ENCODE data around the gene HEPACAM. TPM values are rescaled to one million over a fixed set of nuclear protein-coding genes. Genes with fewer than 3 reads are reported as not detected.

Gene HEPACAM
- total RNA-seq, 4 donors from 2014 or later, result 0.40 to 0.70 TPM; not detected in 2

DNA sequence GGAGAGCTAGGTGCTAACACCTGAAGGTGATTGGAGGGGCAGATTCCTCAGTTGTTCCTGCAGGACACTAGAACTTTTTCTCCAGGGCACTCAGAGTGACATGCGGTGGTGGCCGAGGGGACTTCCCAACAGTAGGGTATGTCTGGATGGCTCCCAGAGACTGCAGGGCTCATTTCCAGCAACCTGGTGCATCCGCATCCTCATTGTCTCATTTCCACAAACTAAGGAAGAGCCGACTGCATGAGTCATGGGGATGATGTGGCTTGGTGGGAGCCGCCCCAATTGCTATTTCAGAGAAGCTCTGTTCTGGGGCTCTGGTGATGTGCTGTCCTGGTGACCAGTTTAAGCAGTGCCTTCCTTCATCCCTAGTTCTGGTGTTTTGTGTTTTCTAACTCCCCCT, 35.4 kb downstream of the HEPACAM start:
- H3K4me1 ChIP-seq, result peaks cover 4 to 17% of the 10 kb centered on the region in 2 donors
- peak overlapping the region; percentile 14 to 80 (median 73) for H3K27ac ChIP-seq
- intact Hi-C loops (cut with DNase I; ENCODE audit: low total_unique reads) (no loop called here), in situ Hi-C loops (cut with MboI; ENCODE audit: low sequenced_read_pairs in 4 of 4) (no loop called here)
- no peak overlapping the region for H3K4me3 ChIP-seq
- no peaks in the 10 kb centered on the region for H3K36me3 ChIP-seq
- DNase-seq, result no peak
- no peaks in the 10 kb centered on the region for H3K27me3 ChIP-seq
- TF ChIP-seq POLR2A (IDR thresholded peaks at IDR 0.05) (no peak), CTCF (IDR thresholded peaks at IDR 0.05 in 4 of 5, conservative IDR thresholded peaks at IDR 0.05 in 1 of 5) (no peak)
- no peaks in the 10 kb centered on the region for H3K9me3 ChIP-seq
- peak; percentile 16 to 48 for ATAC-seq

- TF ChIP-seq CTCF (IDR thresholded peaks at IDR 0.05 in 4 of 5, conservative IDR thresholded peaks at IDR 0.05 in 1 of 5) (no peak), POLR2A (IDR thresholded peaks at IDR 0.05) (no peak)
- ATAC-seq (no peak), DNase-seq (no peak)
- in situ Hi-C loops (cut with MboI; ENCODE audit: low sequenced_read_pairs in 4 of 4), result no loop called here
- H3K4me3 ChIP-seq, result no peak overlapping the region
- H3K4me1 ChIP-seq, result peaks cover 4 to 17% of the 10 kb centered on the region in 2 donors
- H3K9me3 ChIP-seq, result no peaks in the 10 kb centered on the region
- peak overlapping the region; percentile 55 to 80 (median 73) for H3K27ac ChIP-seq
- H3K27me3 ChIP-seq, result no peaks in the 10 kb centered on the region
- intact Hi-C loops (cut with DNase I; ENCODE audit: low total_unique reads), result loop anchor here (2.0 kb wide), 1 partner anchor 23 kb away; no protein-coding TSS in a partner anchor
- H3K36me3 ChIP-seq, result no peaks in the 10 kb centered on the region
Measured at GRCh38 chr11:124899383-124900145, 36.3 kb downstream of the HEPACAM start.

GRCh38 chr11:124898711-124899110, 37.1 kb downstream of the HEPACAM start:
- H3K4me3 ChIP-seq, result peak overlapping the region in 1 of 4 donors; percentile 56
- H3K9me3 ChIP-seq, result no peaks in the 10 kb centered on the region
- peaks cover 4 to 17% of the 10 kb centered on the region in 2 donors for H3K4me1 ChIP-seq
- intact Hi-C loops (cut with DNase I; ENCODE audit: low total_unique reads), result loop anchor here (2.0 kb wide), 1 partner anchor 22 kb away; no protein-coding TSS in a partner anchor
- TF ChIP-seq POLR2A (IDR thresholded peaks at IDR 0.05) (no peak), CTCF (IDR thresholded peaks at IDR 0.05 in 4 of 5, conservative IDR thresholded peaks at IDR 0.05 in 1 of 5) (no peak)
- in situ Hi-C loops (cut with MboI; ENCODE audit: low sequenced_read_pairs in 4 of 4), result no loop called here
- DNase-seq (no peak), ATAC-seq (peak; percentile 48 to 61)
- peak overlapping the region; percentile 55 to 80 (median 73) for H3K27ac ChIP-seq
- no peaks in the 10 kb centered on the region for H3K36me3 ChIP-seq
- no peaks in the 10 kb centered on the region for H3K27me3 ChIP-seq

DNA sequence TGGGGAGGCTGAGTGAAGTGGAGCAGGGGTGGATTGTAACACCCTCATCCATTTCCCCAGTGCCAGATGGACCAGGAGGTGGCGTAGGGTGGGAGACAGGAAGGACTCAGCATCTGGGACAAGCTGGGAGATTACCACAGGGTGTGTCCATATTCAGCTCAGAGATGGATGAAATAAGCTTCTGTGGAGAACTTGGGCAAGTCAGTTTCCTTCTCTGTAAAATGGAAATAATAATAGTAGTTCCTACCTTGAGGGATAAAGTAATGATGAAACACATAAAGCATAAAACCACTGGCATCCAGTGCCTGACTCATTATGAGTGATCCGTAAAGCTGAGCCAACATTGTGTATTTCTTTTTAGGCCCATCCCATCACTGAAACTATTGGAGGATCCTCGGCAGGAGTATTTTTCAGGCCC, 37.6 kb downstream of the HEPACAM start:
- Histone ChIP-seq H3K9me3 (no peaks in the 10 kb centered on the region), H3K4me1 (peaks cover 4 to 17% of the 10 kb centered on the region in 2 donors), H3K27ac (peak overlapping the region; percentile 55 to 80 (median 73)), H3K27me3 (no peaks in the 10 kb centered on the region), H3K36me3 (no peaks in the 10 kb centered on the region), H3K4me3 (peak overlapping the region in 2 of 4 donors; percentile 38 to 56)
- no peak for TF ChIP-seq POLR2A (IDR thresholded peaks at IDR 0.05)
- TF ChIP-seq CTCF (IDR thresholded peaks at IDR 0.05 in 4 of 5, conservative IDR thresholded peaks at IDR 0.05 in 1 of 5), result no peak
- in situ Hi-C loops (cut with MboI; ENCODE audit: low sequenced_read_pairs in 4 of 4) (no loop called here), intact Hi-C loops (cut with DNase I; ENCODE audit: low total_unique reads) (loop anchor here (2.0 kb wide), 1 partner anchor 21 kb away; no protein-coding TSS in a partner anchor)
- DNase-seq (no peak), ATAC-seq (peak; percentile 43 to 46)
